HEK293 (cell line): ENCODE measurements around the gene SBF1.

ENCODE experiments used
- CTCF ChIA-PET: fragments of 350-600 bp; formaldehyde crosslinking; extraction: SDS; loops from one replicate; lab custom pipeline; 2021; ENCODE audit warnings: antibody characterized with exemption; lab: Yijun Ruan, JAX
- POLR2A ChIA-PET: fragments of 300-600 bp; formaldehyde crosslinking; extraction: SDS; loops from one replicate; lab custom pipeline; 2020; ENCODE audit warnings: antibody characterized with exemption, inconsistent platforms; lab: Yijun Ruan, JAX
- H3K27ac ChIP-seq: fragments of 200-500 bp; sonication (Bioruptor generic); 2 replicates; pipeline ENCODE4 v1.5.1; 2014; ENCODE audit warnings: low read depth, low read length, control low read depth, inconsistent platforms; ENCODE audit errors: extremely low read depth
- H3K36me3 ChIP-seq, 2 experiments: fragments of 200-500 bp in 1 of 2; sonication (Bioruptor generic) in 1 of 2; 1 replicate in 1 of 2; 2 replicates in 1 of 2; pipeline ENCODE4 v1.5.1; 2014 to 2017; ENCODE audit warnings: inconsistent platforms in 2 of 2, low read length in 2 of 2; ENCODE audit not compliant: control insufficient read depth in 2 of 2, insufficient read depth in 1 of 2
- H3K4me1 ChIP-seq: fragments of 200-500 bp; sonication (Bioruptor generic); 2 replicates; pipeline ENCODE4 v1.5.1; 2014; ENCODE audit warnings: mild to moderate bottlenecking, low read length, inconsistent platforms; ENCODE audit not compliant: control insufficient read depth, insufficient read depth
- H3K4me3 ChIP-seq: 2 replicates; pipeline ENCODE4 v1.5.1; 2011; ENCODE audit warnings: low read depth, mild to moderate bottlenecking, control low read depth, low read length, moderate library complexity
- H3K9me3 ChIP-seq: fragments of 200-500 bp; sonication (Bioruptor generic); 2 replicates; pipeline ENCODE4 v1.5.1; 2014; ENCODE audit warnings: low read depth, low read length, inconsistent platforms; ENCODE audit not compliant: control insufficient read depth, insufficient read depth
- FEZF1 ChIP-seq: fragments of 450-650 bp; formaldehyde crosslinking; IDR thresholded peaks from 2 replicates; pipeline ENCODE4 v1.5.1; 2016; ENCODE audit warnings: missing biosample characterization, missing genetic modification characterization
- HOXC10 ChIP-seq: sonication (generic); formaldehyde crosslinking; IDR thresholded peaks from 2 replicates; pipeline ENCODE4 v1.8.1; 2023; ENCODE audit warnings: mild to moderate bottlenecking, missing genetic modification reagents
- PRDM6 ChIP-seq: fragments of 450-650 bp; formaldehyde crosslinking; IDR thresholded peaks from 2 replicates; pipeline ENCODE4 v1.5.1; 2017; ENCODE audit warnings: missing biosample characterization, missing genetic modification characterization
- ZBTB21 ChIP-seq: fragments of 450-650 bp; formaldehyde crosslinking; IDR thresholded peaks from 2 replicates; pipeline ENCODE4 v1.5.1; 2017; ENCODE audit warnings: missing biosample characterization, missing genetic modification characterization
- ZBTB44 ChIP-seq: fragments of 450-650 bp; IDR thresholded peaks from 2 replicates; pipeline ENCODE4 v1.5.1; 2018; ENCODE audit warnings: missing biosample characterization, mild to moderate bottlenecking, missing genetic modification characterization
- ZNF311 ChIP-seq: fragments of 450-650 bp; formaldehyde crosslinking; IDR thresholded peaks from 2 replicates; pipeline ENCODE4 v1.5.1; 2017; ENCODE audit warnings: missing biosample characterization, missing genetic modification characterization, borderline replicate concordance
- ZNF341 ChIP-seq: fragments of 450-650 bp; formaldehyde crosslinking; IDR thresholded peaks from 2 replicates; pipeline ENCODE4; 2016; ENCODE audit warnings: low read depth, missing biosample characterization, missing genetic modification characterization
- ZNF350 ChIP-seq: fragments of 450-650 bp; formaldehyde crosslinking; IDR thresholded peaks from 2 replicates; pipeline ENCODE4 v1.5.0; 2017; ENCODE audit warnings: missing biosample characterization, mild to moderate bottlenecking, missing genetic modification characterization
- ZNF362 ChIP-seq: fragments of 450-650 bp; formaldehyde crosslinking; IDR thresholded peaks from 2 replicates; pipeline ENCODE4 v1.5.1; 2016; ENCODE audit warnings: missing biosample characterization, missing genetic modification characterization
- ZNF37A ChIP-seq: fragments of 450-650 bp; IDR thresholded peaks from 2 replicates; pipeline ENCODE4 v1.5.1; 2018; ENCODE audit warnings: missing biosample characterization, missing genetic modification characterization
- ZNF426 ChIP-seq: fragments of 450-650 bp; formaldehyde crosslinking; IDR thresholded peaks from 2 replicates; pipeline ENCODE4 v1.5.1; 2017; ENCODE audit warnings: missing biosample characterization, missing genetic modification characterization, mild to moderate bottlenecking, inconsistent platforms, moderate library complexity
- ZNF623 ChIP-seq: fragments of 450-650 bp; formaldehyde crosslinking; IDR thresholded peaks from 2 replicates; pipeline ENCODE4 v1.5.1; 2016; ENCODE audit warnings: missing biosample characterization, missing genetic modification characterization
- ZNF76 ChIP-seq: fragments of 450-650 bp; formaldehyde crosslinking; IDR thresholded peaks from 2 replicates; pipeline ENCODE4; 2016; ENCODE audit warnings: low read depth, missing biosample characterization, missing genetic modification characterization, borderline replicate concordance
- ZNF785 ChIP-seq: fragments of 450-650 bp; formaldehyde crosslinking; IDR thresholded peaks from 2 replicates; pipeline ENCODE4 v1.5.1; 2016; ENCODE audit warnings: missing biosample characterization, missing genetic modification characterization
- TF ChIP-seq, protein P1 (sequence below): fragments of 450-650 bp; formaldehyde crosslinking; conservative IDR thresholded peaks from 2 replicates; pipeline ENCODE4 v1.5.1; 2016; ENCODE audit warnings: low read depth, missing biosample characterization, missing genetic modification characterization
- TF ChIP-seq, protein P2 (sequence below): fragments of 450-650 bp; formaldehyde crosslinking; IDR thresholded peaks from 2 replicates; pipeline ENCODE4 v1.5.1; 2017; ENCODE audit warnings: missing biosample characterization, missing genetic modification characterization
- TF ChIP-seq, protein P3 (sequence below): fragments of 450-650 bp; formaldehyde crosslinking; conservative IDR thresholded peaks from 2 replicates; pipeline ENCODE4 v1.5.1; 2016; ENCODE audit warnings: low read depth, missing biosample characterization, missing genetic modification characterization
- TF ChIP-seq, protein P4 (sequence below): fragments of 450-650 bp; formaldehyde crosslinking; IDR thresholded peaks from 2 replicates; pipeline ENCODE4 v1.5.1; 2016; ENCODE audit warnings: missing biosample characterization, missing genetic modification characterization

The SBF1 gene

DNA sequence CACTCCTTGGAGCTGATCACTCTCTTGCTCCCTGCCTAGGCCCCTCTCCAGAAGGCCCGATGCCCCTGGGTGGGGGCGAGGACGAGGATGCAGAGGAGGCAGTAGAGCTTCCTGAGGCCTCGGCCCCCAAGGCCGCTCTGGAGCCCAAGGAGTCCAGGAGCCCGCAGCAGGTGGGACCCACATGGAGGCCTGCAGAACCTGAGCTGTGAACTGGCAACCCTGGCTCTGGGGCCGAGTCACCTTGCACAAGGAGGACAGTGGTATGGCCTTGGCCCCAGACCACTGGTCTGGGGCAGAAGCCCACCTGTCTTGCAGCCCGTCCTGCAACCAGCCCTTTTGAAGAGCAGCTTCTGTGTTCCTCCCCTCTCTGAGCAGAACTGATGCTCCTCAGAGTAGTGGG, 44.3 kb upstream of the SBF1 start:
- POLR2A ChIA-PET, result interaction anchor here (3.2 kb wide), 1 partner anchor 11 kb away, joined by 12 read pairs; the partner anchor contains the start of genes LMF2 and NCAPH2
- H3K27ac ChIP-seq, result no peak overlapping the region
- H3K9me3 ChIP-seq, result no peaks in the 10 kb centered on the region
- H3K4me3 ChIP-seq, result no peak overlapping the region
- TF ChIP-seq ZNF623 (tag by site-specific recombination) (no peak), ZBTB21 (no peak), ZNF350 (tag by site-specific recombination) (no peak), ZNF311 (no peak), ZNF785 (tag by site-specific recombination) (no peak), FEZF1 (tag by site-specific recombination) (no peak), ZNF76 (tag by site-specific recombination) (no peak), PRDM6 (tag by site-specific recombination) (no peak), ZNF37A (tag by site-specific recombination) (no peak), ZNF362 (no peak), ZNF426 (tag by site-specific recombination) (no peak), HOXC10 (CRISPR knock-in tag) (no peak), ZBTB44 (tag by site-specific recombination) (no peak), ZNF341 (tag by site-specific recombination) (no peak)
- TF ChIP-seq, protein P1, sequence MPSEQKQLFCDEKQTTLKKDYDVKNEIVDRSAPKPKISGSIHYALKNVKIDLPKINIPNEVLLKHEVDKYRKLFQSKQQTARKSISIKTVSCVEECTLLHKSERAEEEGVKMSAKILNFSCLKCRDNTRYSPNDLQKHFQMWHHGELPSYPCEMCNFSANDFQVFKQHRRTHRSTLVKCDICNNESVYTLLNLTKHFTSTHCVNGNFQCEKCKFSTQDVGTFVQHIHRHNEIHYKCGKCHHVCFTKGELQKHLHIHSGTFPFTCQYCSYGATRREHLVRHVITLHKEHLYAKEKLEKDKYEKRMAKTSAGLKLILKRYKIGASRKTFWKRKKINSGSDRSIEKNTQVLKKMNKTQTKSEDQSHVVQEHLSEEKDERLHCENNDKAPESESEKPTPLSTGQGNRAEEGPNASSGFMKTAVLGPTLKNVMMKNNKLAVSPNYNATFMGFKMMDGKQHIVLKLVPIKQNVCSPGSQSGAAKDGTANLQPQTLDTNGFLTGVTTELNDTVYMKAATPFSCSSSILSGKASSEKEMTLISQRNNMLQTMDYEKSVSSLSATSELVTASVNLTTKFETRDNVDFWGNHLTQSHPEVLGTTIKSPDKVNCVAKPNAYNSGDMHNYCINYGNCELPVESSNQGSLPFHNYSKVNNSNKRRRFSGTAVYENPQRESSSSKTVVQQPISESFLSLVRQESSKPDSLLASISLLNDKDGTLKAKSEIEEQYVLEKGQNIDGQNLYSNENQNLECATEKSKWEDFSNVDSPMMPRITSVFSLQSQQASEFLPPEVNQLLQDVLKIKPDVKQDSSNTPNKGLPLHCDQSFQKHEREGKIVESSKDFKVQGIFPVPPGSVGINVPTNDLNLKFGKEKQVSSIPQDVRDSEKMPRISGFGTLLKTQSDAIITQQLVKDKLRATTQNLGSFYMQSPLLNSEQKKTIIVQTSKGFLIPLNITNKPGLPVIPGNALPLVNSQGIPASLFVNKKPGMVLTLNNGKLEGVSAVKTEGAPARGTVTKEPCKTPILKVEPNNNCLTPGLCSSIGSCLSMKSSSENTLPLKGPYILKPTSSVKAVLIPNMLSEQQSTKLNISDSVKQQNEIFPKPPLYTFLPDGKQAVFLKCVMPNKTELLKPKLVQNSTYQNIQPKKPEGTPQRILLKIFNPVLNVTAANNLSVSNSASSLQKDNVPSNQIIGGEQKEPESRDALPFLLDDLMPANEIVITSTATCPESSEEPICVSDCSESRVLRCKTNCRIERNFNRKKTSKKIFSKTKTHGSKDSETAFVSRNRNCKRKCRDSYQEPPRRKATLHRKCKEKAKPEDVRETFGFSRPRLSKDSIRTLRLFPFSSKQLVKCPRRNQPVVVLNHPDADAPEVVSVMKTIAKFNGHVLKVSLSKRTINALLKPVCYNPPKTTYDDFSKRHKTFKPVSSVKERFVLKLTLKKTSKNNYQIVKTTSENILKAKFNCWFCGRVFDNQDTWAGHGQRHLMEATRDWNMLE, result no peak
- TF ChIP-seq, protein P2, sequence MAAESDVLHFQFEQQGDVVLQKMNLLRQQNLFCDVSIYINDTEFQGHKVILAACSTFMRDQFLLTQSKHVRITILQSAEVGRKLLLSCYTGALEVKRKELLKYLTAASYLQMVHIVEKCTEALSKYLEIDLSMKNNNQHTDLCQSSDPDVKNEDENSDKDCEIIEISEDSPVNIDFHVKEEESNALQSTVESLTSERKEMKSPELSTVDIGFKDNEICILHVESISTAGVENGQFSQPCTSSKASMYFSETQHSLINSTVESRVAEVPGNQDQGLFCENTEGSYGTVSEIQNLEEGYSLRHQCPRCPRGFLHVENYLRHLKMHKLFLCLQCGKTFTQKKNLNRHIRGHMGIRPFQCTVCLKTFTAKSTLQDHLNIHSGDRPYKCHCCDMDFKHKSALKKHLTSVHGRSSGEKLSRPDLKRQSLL, result no peak
- TF ChIP-seq, protein P3, sequence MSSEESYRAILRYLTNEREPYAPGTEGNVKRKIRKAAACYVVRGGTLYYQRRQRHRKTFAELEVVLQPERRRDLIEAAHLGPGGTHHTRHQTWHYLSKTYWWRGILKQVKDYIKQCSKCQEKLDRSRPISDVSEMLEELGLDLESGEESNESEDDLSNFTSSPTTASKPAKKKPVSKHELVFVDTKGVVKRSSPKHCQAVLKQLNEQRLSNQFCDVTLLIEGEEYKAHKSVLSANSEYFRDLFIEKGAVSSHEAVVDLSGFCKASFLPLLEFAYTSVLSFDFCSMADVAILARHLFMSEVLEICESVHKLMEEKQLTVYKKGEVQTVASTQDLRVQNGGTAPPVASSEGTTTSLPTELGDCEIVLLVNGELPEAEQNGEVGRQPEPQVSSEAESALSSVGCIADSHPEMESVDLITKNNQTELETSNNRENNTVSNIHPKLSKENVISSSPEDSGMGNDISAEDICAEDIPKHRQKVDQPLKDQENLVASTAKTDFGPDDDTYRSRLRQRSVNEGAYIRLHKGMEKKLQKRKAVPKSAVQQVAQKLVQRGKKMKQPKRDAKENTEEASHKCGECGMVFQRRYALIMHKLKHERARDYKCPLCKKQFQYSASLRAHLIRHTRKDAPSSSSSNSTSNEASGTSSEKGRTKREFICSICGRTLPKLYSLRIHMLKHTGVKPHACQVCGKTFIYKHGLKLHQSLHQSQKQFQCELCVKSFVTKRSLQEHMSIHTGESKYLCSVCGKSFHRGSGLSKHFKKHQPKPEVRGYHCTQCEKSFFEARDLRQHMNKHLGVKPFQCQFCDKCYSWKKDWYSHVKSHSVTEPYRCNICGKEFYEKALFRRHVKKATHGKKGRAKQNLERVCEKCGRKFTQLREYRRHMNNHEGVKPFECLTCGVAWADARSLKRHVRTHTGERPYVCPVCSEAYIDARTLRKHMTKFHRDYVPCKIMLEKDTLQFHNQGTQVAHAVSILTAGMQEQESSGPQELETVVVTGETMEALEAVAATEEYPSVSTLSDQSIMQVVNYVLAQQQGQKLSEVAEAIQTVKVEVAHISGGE (tag by site-specific recombination), result no peak
- TF ChIP-seq, protein P4, sequence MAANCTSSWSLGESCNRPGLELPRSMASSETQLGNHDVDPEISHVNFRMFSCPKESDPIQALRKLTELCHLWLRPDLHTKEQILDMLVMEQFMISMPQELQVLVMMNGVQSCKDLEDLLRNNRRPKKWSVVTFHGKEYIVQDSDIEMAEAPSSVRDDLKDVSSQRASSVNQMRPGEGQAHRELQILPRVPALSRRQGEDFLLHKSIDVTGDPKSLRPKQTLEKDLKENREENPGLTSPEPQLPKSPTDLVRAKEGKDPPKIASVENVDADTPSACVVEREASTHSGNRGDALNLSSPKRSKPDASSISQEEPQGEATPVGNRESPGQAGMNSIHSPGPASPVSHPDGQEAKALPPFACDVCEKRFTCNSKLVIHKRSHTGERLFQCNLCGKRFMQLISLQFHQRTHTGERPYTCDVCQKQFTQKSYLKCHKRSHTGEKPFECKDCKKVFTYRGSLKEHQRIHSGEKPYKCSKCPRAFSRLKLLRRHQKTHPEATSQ (tag by site-specific recombination), result no peak
- peaks cover 0 to 87% of the 10 kb centered on the region in 2 experiments; a peak in 2 of 3 replicates for H3K36me3 ChIP-seq
- CTCF ChIA-PET, result interaction anchor here (1.4 kb wide), 1 partner anchor 44 kb away, joined by 3 read pairs; the partner anchor contains the start of gene SYCE3
- no peaks in the 10 kb centered on the region for H3K4me1 ChIP-seq
